BJ (cell line): ENCODE results near the gene PNPLA2. TPM values are rescaled to one million over a fixed set of nuclear protein-coding genes. Genes with fewer than 3 reads are reported as not detected.

ENCODE experiments used
- CTCF ChIA-PET: fragments of 350-600 bp; formaldehyde crosslinking; extraction: SDS; loops from one replicate; lab custom pipeline; 2021; ENCODE audit warnings: antibody characterized with exemption, inconsistent platforms; lab: Yijun Ruan, JAX
- POLR2A ChIA-PET: fragments of 300-600 bp; sonication (Branson Sonifier 250); formaldehyde crosslinking; extraction: SDS; loops from one replicate; lab custom pipeline; 2021; ENCODE audit warnings: antibody characterized with exemption; lab: Charles Lee
- DNase-seq: peaks from one replicate; pipeline ENCODE4 v3.0.0-alpha.2; 2011; ENCODE audit warnings: low read depth
- H3K27me3 ChIP-seq: 2 replicates; pipeline ENCODE4 v1.6.0; 2011; ENCODE audit warnings: low read length; ENCODE audit not compliant: control insufficient read depth, insufficient read depth
- H3K36me3 ChIP-seq: 2 replicates; pipeline ENCODE4 v1.5.1; 2011; ENCODE audit warnings: low read length; ENCODE audit not compliant: control insufficient read depth, insufficient read depth
- H3K4me3 ChIP-seq: 2 replicates; pipeline ENCODE4 v1.5.1; 2011; ENCODE audit warnings: low read depth, mild to moderate bottlenecking, control low read depth, low read length
- polyA plus RNA-seq: library from polyadenylated mRNA; depleted of rRNA; stranded (reverse); fragments of >200 nt; gene quantifications from 2 replicates; pipeline ENCODE4 v1.2.3, GENCODE V29; 2011; rRNA removed
- small RNA-seq: library from RNA; depleted of rRNA; stranded (forward); fragments of <200 nt; gene quantifications from one replicate; pipeline ENCODE3, GENCODE V24; 2012; ENCODE audit warnings: low replicate concordance, low read depth; ENCODE audit not compliant: insufficient read length
- TF ChIP-seq, protein P1 (sequence below): IDR thresholded peaks from 2 replicates; pipeline ENCODE4 v1.5.1; 2011; ENCODE audit warnings: low read depth, mild to moderate bottlenecking, control low read depth, inconsistent platforms, low read length, moderate library complexity; ENCODE audit not compliant: insufficient read depth

Gene PNPLA2
- polyA plus RNA-seq, 1 experiment: 53.1 TPM

- peaks cover 16% of the 10 kb centered on the region for H3K36me3 ChIP-seq
- ChIA-PET CTCF (interaction anchor here (2.1 kb wide), 1 partner anchor 22 kb away, joined by 7 read pairs; no protein-coding TSS in a partner anchor), POLR2A (no interaction called here)
- no peak for DNase-seq
- H3K4me3 ChIP-seq: no peak overlapping the region
- TF ChIP-seq, protein P1, sequence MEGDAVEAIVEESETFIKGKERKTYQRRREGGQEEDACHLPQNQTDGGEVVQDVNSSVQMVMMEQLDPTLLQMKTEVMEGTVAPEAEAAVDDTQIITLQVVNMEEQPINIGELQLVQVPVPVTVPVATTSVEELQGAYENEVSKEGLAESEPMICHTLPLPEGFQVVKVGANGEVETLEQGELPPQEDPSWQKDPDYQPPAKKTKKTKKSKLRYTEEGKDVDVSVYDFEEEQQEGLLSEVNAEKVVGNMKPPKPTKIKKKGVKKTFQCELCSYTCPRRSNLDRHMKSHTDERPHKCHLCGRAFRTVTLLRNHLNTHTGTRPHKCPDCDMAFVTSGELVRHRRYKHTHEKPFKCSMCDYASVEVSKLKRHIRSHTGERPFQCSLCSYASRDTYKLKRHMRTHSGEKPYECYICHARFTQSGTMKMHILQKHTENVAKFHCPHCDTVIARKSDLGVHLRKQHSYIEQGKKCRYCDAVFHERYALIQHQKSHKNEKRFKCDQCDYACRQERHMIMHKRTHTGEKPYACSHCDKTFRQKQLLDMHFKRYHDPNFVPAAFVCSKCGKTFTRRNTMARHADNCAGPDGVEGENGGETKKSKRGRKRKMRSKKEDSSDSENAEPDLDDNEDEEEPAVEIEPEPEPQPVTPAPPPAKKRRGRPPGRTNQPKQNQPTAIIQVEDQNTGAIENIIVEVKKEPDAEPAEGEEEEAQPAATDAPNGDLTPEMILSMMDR: no peak
- H3K27me3 ChIP-seq: no peaks in the 10 kb centered on the region
Observed at GRCh38 chr11:871472-871871, 52.8 kb downstream of the PNPLA2 start.

GRCh38 chr11:872799-873198 lies 54.1 kb downstream of the PNPLA2 start:
- TF ChIP-seq, protein P1: no peak
- no peak for DNase-seq
- H3K4me3 ChIP-seq: no peak overlapping the region
- peaks cover 14% of the 10 kb centered on the region for H3K36me3 ChIP-seq
- POLR2A ChIA-PET: no interaction called here
- CTCF ChIA-PET: interaction anchor here (0.5 to 2.1 kb wide), 4 partner anchors 13 to 179 kb away, joined by 3 to 7 read pairs (median 4); no protein-coding TSS in a partner anchor
- no peaks in the 10 kb centered on the region for H3K27me3 ChIP-seq

DNA sequence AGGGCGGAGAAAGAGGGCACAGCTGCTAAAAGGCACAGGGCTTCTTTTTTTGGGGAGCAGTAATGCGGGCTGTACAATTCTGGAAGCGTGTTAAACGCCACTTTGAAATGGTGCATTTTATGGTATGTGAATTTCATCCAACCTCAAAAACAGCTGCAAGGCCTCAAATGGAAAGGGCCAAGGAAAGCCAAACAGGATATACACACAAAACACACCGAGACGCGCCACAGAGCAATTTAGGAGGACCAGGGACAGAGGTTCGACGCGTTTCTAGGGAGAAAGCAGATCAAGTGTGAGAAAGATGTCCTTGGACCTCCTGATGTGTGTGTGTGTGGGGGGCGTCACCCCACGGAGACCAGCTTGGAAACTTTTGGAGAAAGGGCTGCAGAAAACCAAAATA lies 55.0 kb downstream of the PNPLA2 start:
- POLR2A ChIA-PET: no interaction called here
- CTCF ChIA-PET: interaction anchor here (0.9 to 1.4 kb wide), 3 partner anchors 13 to 178 kb away, joined by 3 to 4 read pairs (median 3); no protein-coding TSS in a partner anchor

More for the DNA sequence above, 55.0 kb downstream of the PNPLA2 start:
- H3K4me3 ChIP-seq: no peak overlapping the region
- H3K36me3 ChIP-seq: peaks cover 10% of the 10 kb centered on the region
- no peak for DNase-seq
- TF ChIP-seq, protein P1: no peak
- no peaks in the 10 kb centered on the region for H3K27me3 ChIP-seq

Small RNA genes lying within 50 kb of the gene (small RNA-seq; reads per million reads assigned to genes)
- not detected for gene SNORA52

Other genes starting within 250 kb of the PNPLA2 start
- 6.8 and 10.7 TPM in 2 replicates for gene PHRF1, start 242.4 kb upstream of the PNPLA2 start, polyA plus RNA-seq
- gene IRF7, start 203.0 kb upstream of the PNPLA2 start, polyA plus RNA-seq: 4.2 and 6.1 TPM in 2 replicates
- gene CDHR5, start 194.0 kb upstream of the PNPLA2 start, polyA plus RNA-seq: not detected in 2 replicates
- gene SCT, start 191.7 kb upstream of the PNPLA2 start, polyA plus RNA-seq: not detected in 2 replicates
- not detected in 2 replicates for gene DRD4, start 181.6 kb upstream of the PNPLA2 start, polyA plus RNA-seq
- 18.5 and 27.7 TPM in 2 replicates for gene DEAF1, start 123.7 kb upstream of the PNPLA2 start, polyA plus RNA-seq
- 19.5 and 21.7 TPM in 2 replicates for gene TMEM80, start 123.1 kb upstream of the PNPLA2 start, polyA plus RNA-seq
- gene EPS8L2, start 112.7 kb upstream of the PNPLA2 start, polyA plus RNA-seq: 27.6 and 44.4 TPM in 2 replicates
- 209 and 278 TPM in 2 replicates for gene TALDO1, start 71.5 kb upstream of the PNPLA2 start, polyA plus RNA-seq
- gene GATD1, start 41.4 kb upstream of the PNPLA2 start, polyA plus RNA-seq: 14.5 and 37.9 TPM in 2 replicates
- 0.23 and 0.25 TPM in 2 replicates for gene CEND1, start 28.8 kb upstream of the PNPLA2 start, polyA plus RNA-seq
- 12.4 and 25.5 TPM in 2 replicates for gene SLC25A22, start 20.6 kb upstream of the PNPLA2 start, polyA plus RNA-seq
- 6.8 and 11.2 TPM in 2 replicates for gene PIDD1, start 13.7 kb upstream of the PNPLA2 start, polyA plus RNA-seq
- gene RPLP2, start 8.9 kb upstream of the PNPLA2 start, polyA plus RNA-seq: 1,103 and 1,199 TPM in 2 replicates
- gene CRACR2B, start 9.0 kb downstream of the PNPLA2 start, polyA plus RNA-seq: 0.16 and 0.18 TPM in 2 replicates
- 1,448 and 2,262 TPM in 2 replicates for gene CD151, start 14.0 kb downstream of the PNPLA2 start, polyA plus RNA-seq
- 308 and 734 TPM in 2 replicates for gene POLR2L, start 23.6 kb downstream of the PNPLA2 start, polyA plus RNA-seq
- 145 and 295 TPM in 2 replicates for gene TSPAN4, start 23.9 kb downstream of the PNPLA2 start, polyA plus RNA-seq
- gene CHID1, start 91.9 kb downstream of the PNPLA2 start, polyA plus RNA-seq: 122 and 178 TPM in 2 replicates
- 53.3 and 76.5 TPM in 2 replicates for gene AP2A2, start 107.0 kb downstream of the PNPLA2 start, polyA plus RNA-seq
- gene MUC6, start 217.8 kb downstream of the PNPLA2 start, polyA plus RNA-seq: not detected in 2 replicates